SK-N-SH treated with all-trans-retinoic acid at 6 μM for 48 hours (cell line): ENCODE data around the gene BTBD8.

Experiments used
- ATAC-seq: fragments of 200-7000 bp; cut with Tn5 transposase; 3 replicates; pipeline ENCODE4 v1.9.1; 2020; ENCODE audit warnings: mild to moderate bottlenecking, moderate library complexity
- ARNTL ChIP-seq: fragments of 450-650 bp; formaldehyde crosslinking; IDR thresholded peaks from 2 replicates; pipeline ENCODE4 v1.5.0; 2020; ENCODE audit warnings: low read depth, mild to moderate bottlenecking, moderate library complexity, borderline replicate concordance
- BACH2 ChIP-seq: fragments of 250-450 bp; sonication (Bioruptor Pico); IDR thresholded peaks from 2 replicates; pipeline ENCODE4 v1.9.0; 2021; ENCODE audit warnings: mild to moderate bottlenecking, borderline replicate concordance
- CSDC2 ChIP-seq: fragments of 250-450 bp; sonication (Bioruptor Pico); IDR thresholded peaks from 2 replicates; pipeline ENCODE4 v1.5.0; 2020; ENCODE audit warnings: mild to moderate bottlenecking, moderate library complexity
- CSRNP3 ChIP-seq: fragments of 250-450 bp; sonication (Bioruptor Pico); IDR thresholded peaks from 2 replicates; pipeline ENCODE4 v1.5.1; 2021; ENCODE audit warnings: mild to moderate bottlenecking, moderate library complexity
- ESRRG ChIP-seq: fragments of 250-450 bp; sonication (Bioruptor Pico); IDR thresholded peaks from 2 replicates; pipeline ENCODE4 v1.6.1; 2021; ENCODE audit warnings: mild to moderate bottlenecking
- GLIS3 ChIP-seq: fragments of 250-450 bp; sonication (Bioruptor Pico); IDR thresholded peaks from 2 replicates; pipeline ENCODE4 v1.5.0; 2020; ENCODE audit warnings: mild to moderate bottlenecking, moderate library complexity
- ISL1 ChIP-seq: fragments of 250-450 bp; sonication (Bioruptor Pico); IDR thresholded peaks from 2 replicates; pipeline ENCODE4 v2.1.2; 2022; ENCODE audit warnings: mild to moderate bottlenecking, moderate library complexity
- POU6F1 ChIP-seq: fragments of 250-450 bp; sonication (Bioruptor Pico); IDR thresholded peaks from 2 replicates; pipeline ENCODE4 v1.8.0; 2021; ENCODE audit warnings: low read depth, mild to moderate bottlenecking, moderate library complexity, borderline replicate concordance
- PPARA ChIP-seq: fragments of 250-450 bp; sonication (Bioruptor Pico); IDR thresholded peaks from 2 replicates; pipeline ENCODE4 v1.5.0; 2020; ENCODE audit warnings: mild to moderate bottlenecking, borderline replicate concordance
- RARB ChIP-seq: fragments of 250-450 bp; sonication (Bioruptor Pico); IDR thresholded peaks from 2 replicates; pipeline ENCODE4 v1.8.0; 2021; ENCODE audit warnings: mild to moderate bottlenecking, moderate library complexity
- TCF4 ChIP-seq: fragments of 250-450 bp; sonication (Bioruptor Pico); IDR thresholded peaks from 2 replicates; pipeline ENCODE4 v1.8.0; 2021; ENCODE audit warnings: mild to moderate bottlenecking, moderate library complexity, borderline replicate concordance
- TOX ChIP-seq: fragments of 250-450 bp; sonication (Bioruptor Pico); IDR thresholded peaks from 2 replicates; pipeline ENCODE4 v1.8.0; 2021; ENCODE audit warnings: mild to moderate bottlenecking, moderate library complexity, borderline replicate concordance
- ZC3H10 ChIP-seq: fragments of 250-450 bp; sonication (Bioruptor Pico); IDR thresholded peaks from 2 replicates; pipeline ENCODE4 v1.5.1; 2021; ENCODE audit warnings: mild to moderate bottlenecking, moderate library complexity
- ZFP30 ChIP-seq: fragments of 450-650 bp; formaldehyde crosslinking; IDR thresholded peaks from 2 replicates; pipeline ENCODE4 v1.5.0; 2022; ENCODE audit warnings: mild to moderate bottlenecking, moderate library complexity
- ZNF565 ChIP-seq: fragments of 450-650 bp; formaldehyde crosslinking; conservative IDR thresholded peaks from 2 replicates; pipeline ENCODE4 v1.5.0; 2020; ENCODE audit warnings: low read depth, mild to moderate bottlenecking, moderate library complexity
- ZNF8 ChIP-seq: fragments of 450-650 bp; formaldehyde crosslinking; IDR thresholded peaks from 2 replicates; pipeline ENCODE4 v1.5.0; 2020; ENCODE audit warnings: mild to moderate bottlenecking, moderate library complexity
- TF ChIP-seq, protein P1 (sequence below): fragments of 250-450 bp; sonication (Bioruptor Pico); IDR thresholded peaks from 2 replicates; pipeline ENCODE4 v1.8.0; 2020; ENCODE audit warnings: mild to moderate bottlenecking, moderate library complexity, borderline replicate concordance
- TF ChIP-seq, protein P2 (sequence below): fragments of 250-450 bp; sonication (Bioruptor Pico); IDR thresholded peaks from 2 replicates; pipeline ENCODE4 v1.5.0; 2020; ENCODE audit warnings: mild to moderate bottlenecking, moderate library complexity
- TF ChIP-seq, protein P3 (sequence below): fragments of 250-450 bp; sonication (Bioruptor Pico); IDR thresholded peaks from 2 replicates; pipeline ENCODE4 v1.5.1; 2020; ENCODE audit warnings: low read depth, mild to moderate bottlenecking, moderate library complexity

Gene BTBD8

GRCh38 chr1:92159593-92159992 is 79.4 kb downstream of the BTBD8 start:
- no peak for TF ChIP-seq ZFP30 (CRISPR knock-in tag)
- no peak for TF ChIP-seq ESRRG (CRISPR knock-in tag)
- TF ChIP-seq CSDC2 (CRISPR knock-in tag) = no peak
- TF ChIP-seq, protein P1, sequence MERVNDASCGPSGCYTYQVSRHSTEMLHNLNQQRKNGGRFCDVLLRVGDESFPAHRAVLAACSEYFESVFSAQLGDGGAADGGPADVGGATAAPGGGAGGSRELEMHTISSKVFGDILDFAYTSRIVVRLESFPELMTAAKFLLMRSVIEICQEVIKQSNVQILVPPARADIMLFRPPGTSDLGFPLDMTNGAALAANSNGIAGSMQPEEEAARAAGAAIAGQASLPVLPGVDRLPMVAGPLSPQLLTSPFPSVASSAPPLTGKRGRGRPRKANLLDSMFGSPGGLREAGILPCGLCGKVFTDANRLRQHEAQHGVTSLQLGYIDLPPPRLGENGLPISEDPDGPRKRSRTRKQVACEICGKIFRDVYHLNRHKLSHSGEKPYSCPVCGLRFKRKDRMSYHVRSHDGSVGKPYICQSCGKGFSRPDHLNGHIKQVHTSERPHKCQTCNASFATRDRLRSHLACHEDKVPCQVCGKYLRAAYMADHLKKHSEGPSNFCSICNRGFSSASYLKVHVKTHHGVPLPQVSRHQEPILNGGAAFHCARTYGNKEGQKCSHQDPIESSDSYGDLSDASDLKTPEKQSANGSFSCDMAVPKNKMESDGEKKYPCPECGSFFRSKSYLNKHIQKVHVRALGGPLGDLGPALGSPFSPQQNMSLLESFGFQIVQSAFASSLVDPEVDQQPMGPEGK (CRISPR knock-in tag) = no peak
- TF ChIP-seq TCF4 (CRISPR knock-in tag) = no peak
- TF ChIP-seq RARB (CRISPR knock-in tag) = no peak
- TF ChIP-seq ZNF565 (CRISPR knock-in tag) = no peak
- TF ChIP-seq TOX (CRISPR knock-in tag) = no peak
- no peak for TF ChIP-seq ZC3H10 (CRISPR knock-in tag)
- TF ChIP-seq, protein P2, sequence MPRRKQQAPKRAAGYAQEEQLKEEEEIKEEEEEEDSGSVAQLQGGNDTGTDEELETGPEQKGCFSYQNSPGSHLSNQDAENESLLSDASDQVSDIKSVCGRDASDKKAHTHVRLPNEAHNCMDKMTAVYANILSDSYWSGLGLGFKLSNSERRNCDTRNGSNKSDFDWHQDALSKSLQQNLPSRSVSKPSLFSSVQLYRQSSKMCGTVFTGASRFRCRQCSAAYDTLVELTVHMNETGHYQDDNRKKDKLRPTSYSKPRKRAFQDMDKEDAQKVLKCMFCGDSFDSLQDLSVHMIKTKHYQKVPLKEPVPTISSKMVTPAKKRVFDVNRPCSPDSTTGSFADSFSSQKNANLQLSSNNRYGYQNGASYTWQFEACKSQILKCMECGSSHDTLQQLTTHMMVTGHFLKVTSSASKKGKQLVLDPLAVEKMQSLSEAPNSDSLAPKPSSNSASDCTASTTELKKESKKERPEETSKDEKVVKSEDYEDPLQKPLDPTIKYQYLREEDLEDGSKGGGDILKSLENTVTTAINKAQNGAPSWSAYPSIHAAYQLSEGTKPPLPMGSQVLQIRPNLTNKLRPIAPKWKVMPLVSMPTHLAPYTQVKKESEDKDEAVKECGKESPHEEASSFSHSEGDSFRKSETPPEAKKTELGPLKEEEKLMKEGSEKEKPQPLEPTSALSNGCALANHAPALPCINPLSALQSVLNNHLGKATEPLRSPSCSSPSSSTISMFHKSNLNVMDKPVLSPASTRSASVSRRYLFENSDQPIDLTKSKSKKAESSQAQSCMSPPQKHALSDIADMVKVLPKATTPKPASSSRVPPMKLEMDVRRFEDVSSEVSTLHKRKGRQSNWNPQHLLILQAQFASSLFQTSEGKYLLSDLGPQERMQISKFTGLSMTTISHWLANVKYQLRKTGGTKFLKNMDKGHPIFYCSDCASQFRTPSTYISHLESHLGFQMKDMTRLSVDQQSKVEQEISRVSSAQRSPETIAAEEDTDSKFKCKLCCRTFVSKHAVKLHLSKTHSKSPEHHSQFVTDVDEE (CRISPR knock-in tag) = no peak
- TF ChIP-seq, protein P3, sequence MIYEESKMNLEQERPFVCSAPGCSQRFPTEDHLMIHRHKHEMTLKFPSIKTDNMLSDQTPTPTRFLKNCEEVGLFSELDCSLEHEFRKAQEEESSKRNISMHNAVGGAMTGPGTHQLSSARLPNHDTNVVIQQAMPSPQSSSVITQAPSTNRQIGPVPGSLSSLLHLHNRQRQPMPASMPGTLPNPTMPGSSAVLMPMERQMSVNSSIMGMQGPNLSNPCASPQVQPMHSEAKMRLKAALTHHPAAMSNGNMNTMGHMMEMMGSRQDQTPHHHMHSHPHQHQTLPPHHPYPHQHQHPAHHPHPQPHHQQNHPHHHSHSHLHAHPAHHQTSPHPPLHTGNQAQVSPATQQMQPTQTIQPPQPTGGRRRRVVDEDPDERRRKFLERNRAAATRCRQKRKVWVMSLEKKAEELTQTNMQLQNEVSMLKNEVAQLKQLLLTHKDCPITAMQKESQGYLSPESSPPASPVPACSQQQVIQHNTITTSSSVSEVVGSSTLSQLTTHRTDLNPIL (CRISPR knock-in tag) = no peak
- no peak for TF ChIP-seq ZNF8 (CRISPR knock-in tag)
- TF ChIP-seq BACH2 = no peak
- no peak for TF ChIP-seq PPARA (CRISPR knock-in tag)
- no peak for TF ChIP-seq POU6F1
- TF ChIP-seq CSRNP3 = no peak
- TF ChIP-seq GLIS3 = no peak
- TF ChIP-seq ARNTL = no peak
- no peak for ATAC-seq

DNA sequence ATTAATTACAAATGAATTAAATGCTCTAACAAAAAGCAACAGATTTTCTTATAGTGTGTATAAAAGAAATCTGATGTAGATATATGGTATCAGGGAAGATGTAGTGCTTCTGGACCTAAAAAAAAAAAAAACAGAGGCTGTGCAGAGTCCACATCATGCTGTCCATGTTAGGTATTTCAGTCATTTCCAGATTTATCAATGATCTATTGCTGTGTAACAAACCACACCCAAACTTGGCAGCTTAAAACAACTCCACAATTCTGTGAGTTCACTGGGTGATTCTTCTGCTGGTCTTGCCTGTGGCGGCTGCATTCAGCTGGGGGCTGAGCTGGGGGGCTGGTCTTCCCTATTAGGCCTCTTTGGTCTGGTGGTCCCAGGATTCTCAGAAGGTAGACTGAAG is 85.2 kb downstream of the BTBD8 start:
- no peak for ATAC-seq
- no peak for TF ChIP-seq CSRNP3
- no peak for TF ChIP-seq ISL1 (CRISPR knock-in tag)

GRCh38 chr1:92167151-92167550 is 87.0 kb downstream of the BTBD8 start:
- no peak for ATAC-seq
- no peak for TF ChIP-seq ZC3H10 (CRISPR knock-in tag)
- no peak for TF ChIP-seq ZNF565 (CRISPR knock-in tag)
- TF ChIP-seq, protein P3 (CRISPR knock-in tag) = no peak
